H9 (cell line): ENCODE results near the gene LEPR. TPM values are rescaled to one million over a fixed set of nuclear protein-coding genes. Genes with fewer than 3 reads are reported as not detected.

Experiments used
- DNase-seq: peaks from one replicate; pipeline ENCODE4 v3.0.0-alpha.2; 2017
- H2AFZ ChIP-seq: one replicate; pipeline ENCODE4 v1.6.1; 2013; ENCODE audit warnings: mild to moderate bottlenecking, low read length, control low read depth, moderate library complexity
- H2AK5ac ChIP-seq: 2 replicates; pipeline ENCODE4 v1.6.1; 2013; ENCODE audit warnings: low read length, control low read depth, mixed read lengths; ENCODE audit not compliant: insufficient read length
- H2BK120ac ChIP-seq: one replicate; pipeline ENCODE4 v1.6.1; 2013; ENCODE audit warnings: low read depth, mild to moderate bottlenecking, low read length, control low read depth, inconsistent platforms; ENCODE audit not compliant: poor library complexity, severe bottlenecking
- H2BK12ac ChIP-seq: 2 replicates; pipeline ENCODE4 v1.6.1; 2013; ENCODE audit warnings: low read length, control low read depth, mixed read lengths, low read depth; ENCODE audit not compliant: insufficient read length
- H2BK15ac ChIP-seq: 2 replicates; pipeline ENCODE4 v1.6.1; 2013; ENCODE audit warnings: low read depth, low read length, control low read depth
- H2BK20ac ChIP-seq: one replicate; pipeline ENCODE4 v1.6.1; 2013; ENCODE audit warnings: low read depth, mild to moderate bottlenecking, low read length, control low read depth, inconsistent platforms; ENCODE audit not compliant: poor library complexity, severe bottlenecking
- H2BK5ac ChIP-seq: 2 replicates; pipeline ENCODE4 v1.6.1; 2013; ENCODE audit warnings: low read length, control low read depth, mixed read lengths; ENCODE audit not compliant: insufficient read length
- H3K14ac ChIP-seq: 2 replicates; pipeline ENCODE4 v1.6.1; 2013; ENCODE audit warnings: low read length, control low read depth; ENCODE audit not compliant: insufficient read depth
- H3K18ac ChIP-seq: 2 replicates; pipeline ENCODE4 v1.6.1; 2013; ENCODE audit warnings: low read depth, mild to moderate bottlenecking, mixed read lengths, low read length, control low read depth; ENCODE audit not compliant: insufficient read length
- H3K23ac ChIP-seq: 2 replicates; pipeline ENCODE4 v1.6.1; 2013; ENCODE audit warnings: low read length, control low read depth, mixed read lengths, low read depth; ENCODE audit not compliant: insufficient read length
- H3K23me2 ChIP-seq: 2 replicates; pipeline ENCODE4 v1.6.1; 2013; ENCODE audit warnings: low read depth, mild to moderate bottlenecking, mixed read lengths, low read length, control low read depth; ENCODE audit not compliant: insufficient read length, poor library complexity, severe bottlenecking
- H3K27ac ChIP-seq: 2 replicates; pipeline ENCODE4 v1.5.1; 2013; ENCODE audit warnings: low read length, control low read depth, mixed read lengths, low read depth; ENCODE audit not compliant: insufficient read length
- H3K27me3 ChIP-seq: 2 replicates; pipeline ENCODE4 v1.6.1; 2013; ENCODE audit warnings: low read length, control low read depth, inconsistent platforms; ENCODE audit not compliant: insufficient read depth
- H3K4ac ChIP-seq: 2 replicates; pipeline ENCODE4 v1.6.1; 2013; ENCODE audit warnings: low read depth, mild to moderate bottlenecking, control low read depth, inconsistent platforms, low read length, moderate library complexity
- H3K4me1 ChIP-seq: 2 replicates; pipeline ENCODE4 v1.6.1; 2013; ENCODE audit warnings: low read length, control low read depth, inconsistent platforms; ENCODE audit not compliant: insufficient read depth
- H3K4me2 ChIP-seq: 2 replicates; pipeline ENCODE4 v1.6.1; 2013; ENCODE audit warnings: low read length, control low read depth, mixed read lengths; ENCODE audit not compliant: insufficient read length, insufficient read depth
- H3K56ac ChIP-seq: 2 replicates; pipeline ENCODE4 v1.6.1; 2013; ENCODE audit warnings: low read depth, mild to moderate bottlenecking, mixed read lengths, low read length, control low read depth; ENCODE audit not compliant: insufficient read length
- H3K79me1 ChIP-seq: 2 replicates; pipeline ENCODE4 v1.6.1; 2013; ENCODE audit warnings: low read depth, mild to moderate bottlenecking, moderate library complexity, low read length, control low read depth, inconsistent platforms; ENCODE audit not compliant: insufficient read depth, poor library complexity, severe bottlenecking
- H3K79me2 ChIP-seq: 2 replicates; pipeline ENCODE4 v1.6.1; 2013; ENCODE audit warnings: low read length, control low read depth, inconsistent platforms; ENCODE audit not compliant: insufficient read depth
- H3K9ac ChIP-seq: 2 replicates; pipeline ENCODE4 v1.6.1; 2013; ENCODE audit warnings: low read length, control low read depth, mixed read lengths; ENCODE audit not compliant: insufficient read length; ENCODE audit errors: extremely low read depth
- H3K9me3 ChIP-seq: one replicate; pipeline ENCODE4 v1.6.1; 2013; ENCODE audit warnings: low read depth, low read length, inconsistent platforms; ENCODE audit not compliant: control insufficient read depth
- H3T11ph ChIP-seq: one replicate; pipeline ENCODE4 v1.6.1; 2013; ENCODE audit warnings: mild to moderate bottlenecking, low read length, control low read depth, inconsistent platforms
- H4K20me1 ChIP-seq: one replicate; pipeline ENCODE4 v1.6.1; 2013; ENCODE audit not compliant: control insufficient read depth, insufficient read length, insufficient read depth
- H4K5ac ChIP-seq: 2 replicates; pipeline ENCODE4 v1.6.1; 2013; ENCODE audit warnings: low read depth, mild to moderate bottlenecking, mixed read lengths, low read length, control low read depth; ENCODE audit not compliant: insufficient read length
- H4K8ac ChIP-seq: replicated peaks from 2 replicates; pipeline ENCODE4 v1.6.1; 2013; ENCODE audit warnings: low read length, control low read depth, mixed read lengths, low read depth; ENCODE audit not compliant: insufficient read length
- H4K91ac ChIP-seq: 2 replicates; pipeline ENCODE4 v1.6.1; 2013; ENCODE audit warnings: low read depth, mild to moderate bottlenecking, moderate library complexity, mixed read lengths, low read length, control low read depth; ENCODE audit not compliant: insufficient read length
- H3K27ac Mint-ChIP-seq, 3 experiments: 2 replicates in 2 of 3; 3 replicates in 1 of 3; pipeline ENCODE4 v1.8.0; 2020 to 2021; ENCODE audit warnings: mixed read lengths in 3 of 3, mild to moderate bottlenecking in 1 of 3, moderate library complexity in 1 of 3
- H3K27me3 Mint-ChIP-seq: 2 replicates; pipeline ENCODE4 v1.8.0; 2021; ENCODE audit warnings: low read depth, mild to moderate bottlenecking, moderate library complexity, mixed read lengths
- H3K36me3 Mint-ChIP-seq, 3 experiments: 2 replicates in 2 of 3; 3 replicates in 1 of 3; pipeline ENCODE4 v1.8.0; 2020 to 2021; ENCODE audit warnings: low read depth in 3 of 3, mixed read lengths in 3 of 3; ENCODE audit not compliant: insufficient read depth in 1 of 3
- H3K4me1 Mint-ChIP-seq, 2 experiments: 2 replicates each; pipeline ENCODE4 v1.8.0; 2020; ENCODE audit warnings: mixed read lengths in 2 of 2
- H3K4me3 Mint-ChIP-seq, 2 experiments: 2 replicates in 1 of 2; 3 replicates in 1 of 2; pipeline ENCODE4 v1.8.0; 2020 to 2021; ENCODE audit warnings: mild to moderate bottlenecking in 2 of 2, mixed read lengths in 2 of 2, moderate library complexity in 1 of 2
- H3K9me3 Mint-ChIP-seq, 2 experiments: 2 replicates in 1 of 2; 3 replicates in 1 of 2; pipeline ENCODE4 v1.8.0; 2020; ENCODE audit warnings: mild to moderate bottlenecking in 2 of 2, mixed read lengths in 2 of 2, moderate library complexity in 1 of 2
- CTCF ChIP-seq: fragments of 200-600 bp; sonication (generic); conservative IDR thresholded peaks from 3 replicates; pipeline ENCODE4 v1.8.0; 2021; ENCODE audit warnings: antibody characterized with exemption, mild to moderate bottlenecking
- WGBS: extraction: QIAGEN DNeasy Blood & Tissue Kit; methylation state at CpG from one replicate; pipeline ENCODE4 v1.1.7; 2013; ENCODE audit warnings: missing lambda C conversion rate, low lambda C conversion rate, mixed read lengths; ENCODE audit not compliant: insufficient read length; ENCODE audit errors: extremely low coverage; 5-methylcytosine and 5-hydroxymethylcytosine counted together
- total RNA-seq: library from RNA; stranded (reverse); gene quantifications from 2 replicates; pipeline ENCODE4 v1.2.1, GENCODE V29; 2021

LEPR gene
- total RNA-seq, 1 experiment from 2014 or later, result 3.3 TPM

- H3K56ac ChIP-seq, result no peak overlapping the region
- H4K20me1 ChIP-seq, result no peaks in the 10 kb centered on the region
- no CpG with 5 or more reads among the region's 5 CpGs for WGBS
- no peak overlapping the region for H2BK120ac ChIP-seq
- no peak overlapping the region for H4K5ac ChIP-seq
- no peak overlapping the region for H3K18ac ChIP-seq
- no peaks in the 10 kb centered on the region for H3K27me3 ChIP-seq
- no peaks in the 10 kb centered on the region for H3K23me2 ChIP-seq
- no peak overlapping the region for H4K91ac ChIP-seq
- no peaks in the 10 kb centered on the region for H3K79me2 ChIP-seq
- H3K27ac ChIP-seq, result no peak overlapping the region
- H3K9ac ChIP-seq, result no peak overlapping the region
- no peak for TF ChIP-seq CTCF
- Mint-ChIP-seq H3K4me1 (peaks cover 37 to 41% of the 10 kb centered on the region in 2 experiments), H3K4me3 (peak overlapping the region; percentile 19 to 63; a peak in 3 of 5 replicates), H3K9me3 (peaks cover 12 to 14% of the 10 kb centered on the region in 2 experiments), H3K36me3 (peaks cover 0 to 20% (median 7%) of the 10 kb centered on the region in 3 experiments; a peak in 4 of 7 replicates), H3K27me3 (0 out of 2 replicates have a peak, but pooled peaks cover 2% of the 10 kb centered on the region), H3K27ac (peak overlapping the region in 2 of 3 experiments; percentile 73 to 80; a peak in 2 of 7 replicates)
- DNase-seq, result no peak
- H3K79me1 ChIP-seq, result no peaks in the 10 kb centered on the region
- no peaks in the 10 kb centered on the region for H3K9me3 ChIP-seq
- no peak overlapping the region for H2BK20ac ChIP-seq
- no peak overlapping the region for H3T11ph ChIP-seq
- no peak overlapping the region for H2AFZ ChIP-seq
- no peak overlapping the region for H4K8ac ChIP-seq
- peaks cover 5% of the 10 kb centered on the region; the same call in 1 of the 2 replicates for H3K4me1 ChIP-seq
- H2BK5ac ChIP-seq, result no peak overlapping the region
- H3K4ac ChIP-seq, result no peak overlapping the region
- H3K23ac ChIP-seq, result no peak overlapping the region
- H2AK5ac ChIP-seq, result no peak overlapping the region
- no peak overlapping the region for H3K4me2 ChIP-seq
- no peak overlapping the region for H2BK12ac ChIP-seq
- H2BK15ac ChIP-seq, result no peak overlapping the region
- no peak overlapping the region for H3K14ac ChIP-seq
These were observed 23.7 kb downstream of the LEPR start for GRCh38 chr1:65444128-65444640.
